ENCODE measurements around the gene CACNA2D3.

Gene CACNA2D3

DNA sequence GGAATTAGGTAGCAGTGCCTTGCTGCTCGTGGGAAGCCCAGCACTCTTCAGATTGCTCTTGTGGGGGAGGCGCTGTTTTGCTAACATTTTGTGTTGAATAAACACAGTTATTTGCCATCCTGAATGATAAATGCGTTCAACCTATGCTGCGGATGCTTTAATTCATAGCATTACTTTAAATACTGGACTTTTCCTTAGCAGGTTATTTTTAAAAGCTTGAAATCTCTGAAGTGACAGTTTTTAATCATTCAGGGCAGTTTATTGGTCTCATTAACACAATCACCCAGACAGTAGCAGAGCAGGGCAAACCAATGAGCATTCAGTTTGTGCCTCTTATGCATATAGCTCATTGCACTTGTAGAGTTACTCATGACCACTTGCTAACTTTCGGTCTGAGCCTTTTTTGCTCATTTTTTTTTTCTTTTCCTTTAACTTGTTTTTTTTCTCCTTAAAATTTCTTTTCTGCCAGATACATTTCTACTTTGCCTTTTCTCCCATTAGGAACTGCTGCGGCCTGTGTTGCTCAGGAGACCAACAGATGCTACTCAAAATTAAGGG lies 5.2 kb downstream of the CACNA2D3 start:
- DNase-seq, result no peak

DNA sequence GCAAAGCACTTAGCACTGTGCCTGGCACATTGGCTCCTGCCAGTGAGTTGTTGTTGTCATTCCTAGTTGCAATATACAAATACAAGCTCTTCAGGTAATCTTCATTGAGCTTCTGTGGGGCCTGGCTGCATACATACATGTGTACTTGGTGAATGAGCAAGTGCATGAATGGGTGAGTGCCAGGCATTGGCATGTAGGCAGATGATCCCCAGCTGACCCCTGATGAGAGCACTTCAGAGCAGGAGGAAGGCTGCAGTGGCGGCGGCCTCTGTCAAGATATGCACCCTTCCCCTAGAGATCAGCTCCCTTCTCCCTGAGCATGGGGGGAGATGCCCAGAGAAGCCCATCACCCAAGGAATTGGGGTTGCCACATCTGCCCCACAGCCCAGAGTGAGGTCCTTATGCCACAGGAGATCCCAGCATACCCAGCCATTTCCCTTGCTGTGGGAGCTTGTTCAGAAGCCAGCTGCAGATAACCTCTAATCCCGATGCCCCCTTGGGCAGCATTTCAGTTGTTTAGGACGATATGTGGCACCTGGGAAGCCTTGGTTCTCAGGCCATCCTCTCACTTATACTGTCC lies 8.8 kb downstream of the CACNA2D3 start:
- no peak for DNase-seq

DNA sequence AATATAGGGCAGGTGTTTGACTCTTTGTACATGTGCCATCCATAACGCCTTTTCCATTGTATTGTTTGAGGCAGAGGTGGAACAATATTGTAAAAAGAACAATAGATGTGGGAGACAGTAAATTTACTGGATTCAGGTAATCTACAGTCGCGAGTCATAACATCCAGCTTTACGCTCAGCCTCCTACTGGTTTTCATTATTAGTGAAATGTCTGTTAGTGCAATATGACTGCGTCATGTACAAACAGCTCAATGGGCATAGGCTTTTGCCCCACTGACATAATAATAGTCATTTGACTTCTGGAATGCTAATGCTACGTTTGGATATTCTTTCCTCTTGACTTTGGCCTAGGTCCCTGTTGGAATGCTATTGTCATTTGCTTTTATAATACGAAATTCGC lies 9.5 kb downstream of the CACNA2D3 start:
- no peak for DNase-seq

DNA sequence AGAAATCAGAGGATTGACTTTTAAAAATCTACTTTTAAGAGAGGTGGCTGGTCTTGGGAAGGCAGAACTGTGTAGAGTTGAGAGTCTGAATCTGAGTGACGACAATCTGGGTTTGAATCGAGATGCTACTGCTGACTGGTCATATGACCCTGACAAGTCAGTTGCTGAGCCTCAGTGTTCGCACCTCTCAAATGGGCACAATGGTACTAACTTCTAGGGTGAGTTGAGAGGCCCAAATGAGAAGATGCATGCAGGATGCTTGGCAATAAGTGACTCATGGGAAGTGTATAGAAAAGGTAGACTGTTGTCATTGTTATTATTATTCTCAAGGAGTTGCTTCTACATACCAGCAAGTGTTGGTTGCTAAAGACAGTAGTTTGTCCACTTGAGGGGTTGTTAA lies 10.3 kb downstream of the CACNA2D3 start:
- DNase-seq, result no peak

GRCh38 chr3:54133196-54133595 lies 10.8 kb downstream of the CACNA2D3 start:
- no peak for DNase-seq

GRCh38 chr3:54134155-54134554 lies 11.8 kb downstream of the CACNA2D3 start:
- no peak for DNase-seq

DNA sequence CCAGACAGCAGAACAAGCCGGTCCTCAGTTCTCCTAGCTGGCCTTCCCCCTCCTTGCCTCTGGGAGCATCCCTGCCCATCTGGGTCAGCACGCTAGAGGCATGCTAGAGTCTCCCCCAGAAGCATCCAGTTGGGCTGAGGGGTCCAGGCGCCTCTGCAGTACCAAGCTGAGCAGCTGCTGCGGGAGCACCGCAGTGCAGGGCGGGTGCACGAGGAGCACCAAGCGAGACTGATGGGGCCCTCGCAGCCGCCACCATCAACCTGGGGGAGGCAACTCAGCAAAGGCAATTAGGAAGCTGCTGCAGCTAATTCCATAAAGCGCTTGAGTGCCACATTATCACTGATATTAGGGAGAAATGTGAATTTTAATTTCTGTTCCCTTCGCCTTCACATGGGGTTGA lies 12.4 kb downstream of the CACNA2D3 start:
- DNase-seq, result no peak

GRCh38 chr3:54137311-54137710 lies 15.0 kb downstream of the CACNA2D3 start:
- no peak for DNase-seq

DNA sequence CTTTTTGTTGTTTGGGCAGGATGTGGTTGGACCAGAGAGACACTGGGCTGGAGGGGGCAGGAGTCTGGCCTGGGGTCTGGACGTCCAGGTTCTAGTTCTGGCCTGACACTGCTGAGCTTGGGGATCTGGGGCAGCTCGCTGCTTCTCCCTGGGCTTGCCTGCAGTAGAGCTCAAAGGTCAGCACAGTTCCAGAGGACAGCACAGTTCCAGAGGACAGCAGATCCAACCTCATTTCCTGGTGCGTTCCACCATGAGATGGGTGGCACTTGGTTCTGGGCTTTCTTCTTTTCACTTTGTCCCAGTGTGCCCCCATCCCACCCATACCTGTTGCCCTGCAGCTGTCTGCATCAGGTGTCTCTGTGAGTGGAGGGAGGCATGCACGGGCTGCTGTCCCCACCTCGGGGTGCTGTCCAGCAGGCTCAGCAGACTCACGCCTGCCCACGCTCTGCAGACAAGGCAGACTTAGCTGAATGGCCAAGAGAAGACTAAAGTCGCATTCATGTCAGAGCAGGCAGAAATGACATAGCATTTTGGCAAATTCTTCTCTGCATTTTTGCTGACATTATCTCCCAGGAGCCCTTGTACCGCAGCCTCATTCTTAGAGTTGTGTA lies 16.7 kb downstream of the CACNA2D3 start:
- no peak for DNase-seq

GRCh38 chr3:54139630-54140029 lies 17.3 kb downstream of the CACNA2D3 start:
- no peak for DNase-seq

DNA sequence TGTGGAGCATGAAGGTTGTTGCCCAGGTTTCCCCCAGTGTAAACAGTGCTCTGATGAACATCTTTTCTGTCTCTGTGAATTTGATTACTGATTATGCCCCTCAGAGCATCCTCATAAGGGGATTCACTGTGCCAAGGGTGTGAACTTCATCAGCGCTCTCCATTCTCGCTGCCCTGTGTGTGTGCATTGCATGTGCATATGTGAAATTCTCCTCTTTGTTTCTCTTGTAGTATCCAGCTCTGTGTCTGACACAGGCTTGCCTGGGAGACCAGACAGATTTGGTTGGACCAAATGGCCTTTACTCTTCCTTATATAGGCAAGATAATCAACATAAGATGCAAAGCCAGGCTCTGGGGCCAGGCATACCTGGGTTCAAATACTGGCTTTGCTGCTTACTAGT lies 21.9 kb downstream of the CACNA2D3 start:
- no peak for DNase-seq

- DNase-seq, result no peak
Measured at GRCh38 chr3:54146506-54147239, 24.3 kb downstream of the CACNA2D3 start.

GRCh38 chr3:54150864-54151467 lies 28.6 kb downstream of the CACNA2D3 start:
- no peak for DNase-seq

DNA sequence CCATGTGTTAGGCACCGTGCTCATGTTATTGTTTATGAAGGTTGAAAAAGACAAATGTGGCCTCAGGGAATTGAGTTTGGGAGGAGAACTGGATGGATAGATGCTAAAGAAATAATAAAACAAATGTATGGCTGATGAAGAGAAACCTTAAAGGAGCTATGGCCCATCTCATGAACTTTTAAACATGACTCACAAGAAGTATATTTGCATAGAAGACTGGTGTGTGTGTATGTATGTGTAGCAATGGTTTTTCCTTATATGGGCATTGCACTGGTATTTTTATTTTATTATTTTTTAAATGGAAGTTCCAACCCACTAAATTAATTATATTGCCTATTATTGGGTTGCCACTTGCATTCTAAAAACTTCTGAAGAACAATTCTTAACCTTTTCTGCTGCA lies 31.1 kb downstream of the CACNA2D3 start:
- no peak for DNase-seq

GRCh38 chr3:54157860-54158259 lies 35.5 kb downstream of the CACNA2D3 start:
- DNase-seq, result no peak

DNA sequence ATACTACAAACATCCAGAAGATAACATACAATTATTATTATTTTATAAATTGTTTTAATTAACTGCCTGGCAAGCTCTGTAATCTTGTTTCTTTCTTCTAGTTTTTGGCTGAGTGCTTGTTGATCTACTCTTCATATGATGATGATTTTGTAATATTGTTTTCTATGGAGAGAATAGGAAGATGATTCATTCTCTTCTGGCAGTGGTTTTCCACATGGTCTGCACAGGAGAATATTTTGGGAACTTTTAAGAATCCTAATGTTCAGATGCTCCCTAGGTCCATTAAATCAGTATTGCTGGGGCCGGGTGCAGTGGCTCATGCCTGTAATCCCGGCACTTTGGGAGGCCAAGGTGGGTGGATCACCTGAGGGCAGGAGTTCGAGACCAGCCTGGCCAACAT lies 37.6 kb downstream of the CACNA2D3 start:
- no peak for DNase-seq

DNA sequence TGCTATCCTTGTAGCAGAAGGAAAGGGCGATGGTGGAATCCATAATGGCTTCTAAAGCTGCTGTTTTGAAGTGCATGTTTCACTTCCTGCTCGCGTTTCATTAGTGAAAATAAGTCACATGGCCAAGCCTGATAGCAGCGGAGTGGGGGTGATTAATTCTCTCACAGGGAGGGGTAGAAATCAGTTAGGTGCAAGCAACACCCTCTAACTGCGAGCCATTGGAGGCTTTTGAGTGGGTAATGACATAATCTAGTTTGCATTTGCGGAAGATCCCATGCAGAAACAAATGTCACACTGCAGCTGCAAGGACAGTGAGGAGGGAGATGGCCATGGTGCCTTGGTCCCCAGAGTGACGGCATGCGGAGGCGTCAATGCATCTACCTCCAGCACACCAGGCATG lies 41.1 kb downstream of the CACNA2D3 start:
- no peak for DNase-seq

- no peak for DNase-seq
Measured at GRCh38 chr3:54164192-54164975, 42.0 kb downstream of the CACNA2D3 start.

DNA sequence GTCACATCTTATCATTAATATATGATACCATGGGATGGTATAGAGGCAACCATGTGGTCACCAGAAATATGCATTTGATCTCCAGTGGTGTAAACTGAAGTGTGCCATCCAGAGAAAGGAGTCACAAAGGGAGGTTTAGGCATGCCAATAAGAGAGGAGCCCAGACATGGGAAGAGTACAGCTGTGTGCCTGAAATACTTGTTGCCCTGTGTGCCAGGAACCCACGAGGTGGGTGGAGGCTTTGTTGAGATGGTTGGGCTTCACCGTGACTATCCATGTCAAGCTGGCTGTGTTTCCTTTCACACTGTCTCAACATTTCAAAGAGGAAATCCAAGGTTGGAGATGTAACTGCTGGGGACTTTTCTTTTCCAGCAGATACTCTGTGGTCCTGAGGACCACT lies 43.5 kb downstream of the CACNA2D3 start:
- DNase-seq, result no peak

DNA sequence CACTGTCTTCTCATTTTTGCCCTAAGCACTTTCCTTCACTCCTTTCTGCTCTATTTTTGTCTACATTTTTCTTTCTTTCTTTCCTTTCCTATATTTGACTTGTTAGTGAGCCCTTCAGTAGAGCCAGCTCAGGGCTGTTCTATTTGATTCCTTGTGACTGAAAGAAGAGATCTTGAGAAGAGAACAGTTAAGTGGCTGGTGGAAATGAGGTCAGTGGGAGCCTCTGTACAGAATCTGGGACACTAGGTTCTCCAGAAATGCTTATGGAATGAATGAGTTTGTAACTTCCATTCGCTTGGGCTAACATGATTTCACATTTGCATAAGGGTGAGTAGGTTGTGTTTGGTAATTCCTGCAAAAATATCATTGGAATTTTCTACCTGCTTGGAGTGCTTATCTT lies 45.6 kb downstream of the CACNA2D3 start:
- DNase-seq, result no peak

GRCh38 chr3:54168451-54168850 lies 46.1 kb downstream of the CACNA2D3 start:
- DNase-seq, result no peak

- DNase-seq, result no peak
Measured at GRCh38 chr3:54169524-54169923, 47.2 kb downstream of the CACNA2D3 start.

- no peak for DNase-seq
Measured at GRCh38 chr3:54171509-54171908, 49.2 kb downstream of the CACNA2D3 start.

All from activated naive CD4-positive, alpha-beta T cell treated with anti-CD3 and anti-CD28 coated beads, Interleukin-2, amount 50 U/mL, for 16 hours (primary cell).